ENCODE data around the gene ZNF827.

Gene ZNF827

GRCh38 chr4:145770124-145770523 is 168.5 kb downstream of the ZNF827 start:
- peaks cover 0 to 10% of the 10 kb centered on the region in 2 experiments for H3K4me1 ChIP-seq (ENCODE audit: control insufficient read depth in 1 of 2, insufficient read depth in 1 of 2, low read depth in 1 of 2, low read length in 1 of 2)
- no peaks in the 10 kb centered on the region for H3K9me3 ChIP-seq
- peak overlapping the region; percentile 16 for H3K27ac ChIP-seq
- H3K36me3 ChIP-seq = no peaks in the 10 kb centered on the region
- no peaks in the 10 kb centered on the region for H3K27me3 ChIP-seq
- TF ChIP-seq CTCF (IDR thresholded peaks at IDR 0.05) = no peak
- no peak overlapping the region for H3K4me3 ChIP-seq (ENCODE audit: low read depth in 1 of 2, low read length in 1 of 2)

GRCh38 chr4:145769450-145770037 is 169.1 kb downstream of the ZNF827 start:
- peaks cover 0 to 12% of the 10 kb centered on the region in 2 experiments for H3K4me1 ChIP-seq (ENCODE audit: control insufficient read depth in 1 of 2, insufficient read depth in 1 of 2, low read depth in 1 of 2, low read length in 1 of 2)
- H3K4me3 ChIP-seq (ENCODE audit: low read depth in 1 of 2, low read length in 1 of 2) = no peak overlapping the region
- TF ChIP-seq CTCF (IDR thresholded peaks at IDR 0.05) = no peak
- no peaks in the 10 kb centered on the region for H3K9me3 ChIP-seq
- H3K27me3 ChIP-seq = no peaks in the 10 kb centered on the region
- no peaks in the 10 kb centered on the region for H3K36me3 ChIP-seq
- H3K27ac ChIP-seq = peak overlapping the region; percentile 16

- H3K36me3 ChIP-seq = no peaks in the 10 kb centered on the region
- no peak for TF ChIP-seq CTCF (IDR thresholded peaks at IDR 0.05)
These were observed 172.3 kb downstream of the ZNF827 start for GRCh38 chr4:145766273-145766672.

GRCh38 chr4:145763399-145763798 is 175.2 kb downstream of the ZNF827 start:
- Histone ChIP-seq H3K4me3 (ENCODE audit: low read depth in 1 of 2, low read length in 1 of 2) (no peak overlapping the region), H3K36me3 (no peaks in the 10 kb centered on the region), H3K4me1 (ENCODE audit: control insufficient read depth in 1 of 2, insufficient read depth in 1 of 2, low read depth in 1 of 2, low read length in 1 of 2) (peaks cover 0 to 8% of the 10 kb centered on the region in 2 experiments), H3K27me3 (no peaks in the 10 kb centered on the region), H3K9me3 (no peaks in the 10 kb centered on the region), H3K27ac (no peak overlapping the region)
- TF ChIP-seq CTCF (IDR thresholded peaks at IDR 0.05) = no peak

More at GRCh38 chr4:145766273-145766672, 172.3 kb downstream of the ZNF827 start:
- Histone ChIP-seq H3K27me3 (no peaks in the 10 kb centered on the region), H3K4me3 (ENCODE audit: low read depth in 1 of 2, low read length in 1 of 2) (no peak overlapping the region), H3K4me1 (ENCODE audit: control insufficient read depth in 1 of 2, insufficient read depth in 1 of 2, low read depth in 1 of 2, low read length in 1 of 2) (peaks cover 0 to 18% of the 10 kb centered on the region in 2 experiments), H3K9me3 (no peaks in the 10 kb centered on the region), H3K27ac (no peak overlapping the region)

GRCh38 chr4:145762719-145763118 is 175.9 kb downstream of the ZNF827 start:
- Histone ChIP-seq H3K36me3 (no peaks in the 10 kb centered on the region), H3K27me3 (no peaks in the 10 kb centered on the region), H3K4me1 (ENCODE audit: control insufficient read depth in 1 of 2, insufficient read depth in 1 of 2, low read depth in 1 of 2, low read length in 1 of 2) (peaks cover 0 to 8% of the 10 kb centered on the region in 2 experiments), H3K9me3 (no peaks in the 10 kb centered on the region), H3K4me3 (ENCODE audit: low read depth in 1 of 2, low read length in 1 of 2) (no peak overlapping the region), H3K27ac (no peak overlapping the region)
- no peak for TF ChIP-seq CTCF (IDR thresholded peaks at IDR 0.05)
